MM.1S (cell line): Measurements from ENCODE around the gene SYT9.

Source experiments
- CTCF ChIP-seq: fragments of 300-600 bp; sonication (generic); IDR thresholded peaks from 2 replicates; pipeline ENCODE4 v1.5.1; 2016; ENCODE audit warnings: antibody characterized with exemption, low read length, mixed read lengths
- EZH2 ChIP-seq: fragments of 300-600 bp; sonication (generic); optimal IDR thresholded peaks from 2 replicates; pipeline ENCODE3; 2017; ENCODE audit warnings: low read depth, mild to moderate bottlenecking, antibody characterized with exemption, low read length, mixed read lengths

- no peak for TF ChIP-seq CTCF
- no peak for TF ChIP-seq EZH2
Measured at GRCh38 chr11:7501894-7502293, 250.2 kb downstream of the SYT9 start.
